Measurements from ENCODE around the gene LHX4. TPM values are rescaled to one million over a fixed set of nuclear protein-coding genes. Genes with fewer than 3 reads are reported as not detected.
"Not testable (repeated sequence)": the region's sequence is repeated elsewhere in the genome, so short reads cannot be mapped to it uniquely, and the experiment has no call there.

LHX4 gene
- total RNA-seq, 1 donor from 2014 or later: not detected

DNA sequence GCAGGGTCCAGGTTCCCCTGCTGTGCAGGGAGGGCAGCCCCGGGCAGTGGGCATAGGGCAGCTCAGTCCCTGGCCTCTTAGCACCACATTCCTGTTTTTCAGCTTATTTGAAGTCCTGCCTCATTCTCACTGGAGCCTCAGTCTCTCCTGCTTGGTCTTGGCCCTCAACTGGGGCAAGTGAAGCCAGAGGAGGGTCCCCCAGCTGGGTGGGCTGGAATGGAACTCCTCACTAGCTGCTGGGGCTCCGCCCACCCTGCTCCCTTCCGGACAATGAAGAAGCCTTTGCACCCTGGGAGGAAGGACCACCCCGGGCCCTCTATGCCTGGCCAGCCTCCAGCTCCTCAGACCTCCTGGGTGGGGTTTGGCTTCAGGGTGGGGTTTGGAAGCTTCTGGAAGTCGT lies 32.8 kb upstream of the LHX4 start:
- no peak for DNase-seq

DNA sequence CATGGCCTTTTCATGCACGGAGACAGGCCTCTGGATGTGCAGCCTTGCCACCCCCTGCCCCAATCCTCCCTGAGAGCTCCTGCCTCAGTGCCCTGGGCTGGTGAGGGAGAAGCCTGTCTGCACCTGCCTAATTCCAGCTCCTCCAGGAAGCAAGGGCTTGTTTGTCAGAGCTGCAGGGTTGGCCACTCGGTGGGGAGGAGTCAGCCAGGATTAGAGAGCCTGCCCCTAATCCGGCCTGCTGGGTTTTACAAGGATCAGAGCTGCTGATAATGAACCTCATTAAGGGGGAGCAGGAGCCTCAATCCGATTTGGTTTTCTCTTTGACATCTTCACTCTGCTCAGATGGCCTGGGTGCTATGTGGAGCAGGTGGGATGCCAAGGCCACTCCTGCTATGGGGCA lies 31.9 kb upstream of the LHX4 start:
- DNase-seq: no peak

DNA sequence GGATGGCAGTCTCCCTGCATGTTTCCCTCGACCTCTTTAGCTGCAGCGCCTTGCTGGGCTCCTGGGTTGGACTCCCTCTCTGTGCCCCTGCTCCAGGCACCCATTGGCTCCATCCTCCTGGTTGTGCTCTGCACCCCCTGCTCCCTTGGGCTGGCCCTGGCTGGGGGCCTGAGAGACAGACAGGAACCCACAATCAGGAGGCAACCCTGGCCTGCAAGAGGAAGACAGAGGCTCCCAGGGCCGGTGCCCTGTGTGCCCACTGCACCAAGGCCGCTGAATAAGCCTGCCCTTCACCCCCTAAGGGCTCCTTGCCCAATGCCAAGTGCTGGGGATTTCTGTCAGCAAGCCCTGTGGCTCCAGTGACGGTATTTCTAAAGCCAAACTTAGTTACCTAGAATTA lies 31.5 kb upstream of the LHX4 start:
- no peak for DNase-seq

DNA sequence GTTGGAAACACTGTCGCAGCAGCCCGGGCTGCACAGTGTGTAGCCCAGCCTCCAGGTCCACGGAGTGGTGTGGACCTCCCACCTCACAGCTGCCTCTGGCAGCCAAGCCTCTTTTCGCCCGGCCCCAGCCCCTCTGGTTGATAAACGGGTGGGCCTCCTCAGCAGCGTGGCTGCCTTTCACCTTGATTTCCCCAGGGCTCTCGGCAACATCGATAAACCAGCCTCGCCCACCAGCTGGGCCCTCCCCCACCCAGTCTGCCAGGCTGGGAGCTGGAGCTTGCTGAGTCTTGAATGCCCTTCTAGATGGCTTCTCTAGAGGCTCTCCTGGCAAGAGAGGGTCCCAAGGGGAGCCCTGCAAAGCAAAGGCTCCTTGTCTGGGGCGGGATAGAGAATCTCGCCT lies 31.0 kb upstream of the LHX4 start:
- DNase-seq: no peak

DNA sequence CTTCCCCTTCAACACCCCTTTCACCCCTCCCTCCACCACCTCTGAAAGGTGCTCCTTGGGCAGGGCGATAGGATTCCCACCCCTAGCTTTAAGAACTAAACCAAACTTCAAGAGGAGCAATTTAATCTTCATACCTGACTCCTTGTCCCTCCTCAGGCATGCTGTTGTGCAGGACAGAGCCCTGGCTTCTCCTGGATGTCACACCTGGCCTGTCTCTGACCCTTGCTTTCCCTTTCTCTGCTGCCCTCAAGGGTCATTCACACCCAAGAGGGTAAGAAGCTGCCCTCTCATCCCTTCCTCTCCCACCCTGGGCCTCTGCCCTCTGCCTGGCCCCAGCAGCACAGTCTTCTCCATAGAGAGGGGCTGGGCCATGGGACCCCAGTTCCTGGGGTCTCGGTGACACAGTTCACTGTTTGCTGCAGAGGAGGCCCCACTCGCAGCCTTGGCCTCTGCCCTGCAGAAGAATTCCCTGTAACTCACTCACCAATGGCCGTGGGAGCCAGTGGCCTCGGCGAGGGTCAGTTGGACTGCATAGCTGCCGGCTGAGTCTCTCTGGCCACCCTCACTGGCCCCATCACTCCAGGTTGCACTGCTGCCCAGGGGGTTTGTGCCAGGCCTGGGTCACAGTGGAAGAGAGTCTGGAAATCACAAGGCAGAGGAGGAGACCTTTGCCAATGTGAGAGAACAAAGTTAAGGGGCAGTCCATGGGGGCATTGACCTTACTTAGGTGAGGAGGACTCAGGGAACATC lies 28.4 kb upstream of the LHX4 start:
- no peak for DNase-seq

DNA sequence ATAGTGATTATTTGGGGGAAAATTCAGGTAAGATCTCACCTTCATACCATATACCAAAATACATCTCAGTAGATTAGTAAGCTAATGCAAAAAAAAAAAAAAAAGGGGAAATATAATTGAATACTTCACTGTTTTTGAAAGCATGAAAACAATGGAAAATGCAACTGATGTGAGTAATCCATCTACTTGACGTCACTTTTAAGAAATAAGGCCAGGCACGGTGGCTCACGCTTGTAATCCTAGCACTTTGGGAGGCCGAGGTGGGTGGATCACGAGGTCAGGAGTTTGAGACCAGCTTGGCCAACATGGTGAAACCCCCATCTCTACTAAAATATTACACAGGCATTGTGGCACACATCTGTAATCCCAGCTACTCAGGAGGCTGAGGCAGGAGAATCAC lies 27.5 kb upstream of the LHX4 start:
- not testable (repeated sequence) for DNase-seq

DNA sequence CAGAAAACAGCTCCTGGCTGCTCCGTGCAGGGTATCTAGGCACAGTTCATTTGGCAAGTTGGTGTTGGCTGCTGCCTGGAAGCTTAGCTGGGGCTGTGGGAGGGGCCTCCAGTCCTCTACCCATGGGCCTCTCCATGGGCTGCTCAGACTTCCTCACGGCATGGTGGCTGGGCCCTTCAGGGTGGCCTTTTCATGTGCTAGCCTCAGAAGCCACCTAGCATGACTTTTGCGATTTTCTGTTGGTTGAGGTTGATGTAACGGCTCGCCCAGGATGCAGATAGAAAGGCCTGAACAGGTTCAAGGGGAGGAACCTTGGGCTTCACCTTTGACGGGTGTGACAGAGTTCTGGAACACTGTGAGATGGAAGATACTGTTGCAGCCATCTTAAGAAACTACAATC lies 25.8 kb upstream of the LHX4 start:
- DNase-seq: no peak

DNA sequence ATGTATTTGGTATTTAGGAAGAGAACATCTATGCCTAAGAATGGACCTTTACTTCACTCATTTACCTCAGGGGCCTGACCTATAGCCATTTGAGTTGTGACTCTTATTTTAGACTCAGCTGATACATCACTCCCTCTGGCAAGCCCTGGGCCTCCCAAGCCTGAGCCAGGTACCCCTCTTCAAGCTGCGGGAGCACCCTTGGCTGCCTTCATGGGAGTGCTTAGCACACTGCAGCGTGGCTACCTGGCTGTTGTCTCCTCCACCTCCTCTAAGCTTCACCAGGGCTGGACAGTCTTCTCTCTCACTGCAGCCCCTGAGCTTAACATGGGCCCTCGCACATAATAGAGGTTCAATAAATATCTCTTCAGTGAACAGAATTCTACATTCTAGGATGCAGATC lies 23.5 kb upstream of the LHX4 start:
- no peak for DNase-seq

DNA sequence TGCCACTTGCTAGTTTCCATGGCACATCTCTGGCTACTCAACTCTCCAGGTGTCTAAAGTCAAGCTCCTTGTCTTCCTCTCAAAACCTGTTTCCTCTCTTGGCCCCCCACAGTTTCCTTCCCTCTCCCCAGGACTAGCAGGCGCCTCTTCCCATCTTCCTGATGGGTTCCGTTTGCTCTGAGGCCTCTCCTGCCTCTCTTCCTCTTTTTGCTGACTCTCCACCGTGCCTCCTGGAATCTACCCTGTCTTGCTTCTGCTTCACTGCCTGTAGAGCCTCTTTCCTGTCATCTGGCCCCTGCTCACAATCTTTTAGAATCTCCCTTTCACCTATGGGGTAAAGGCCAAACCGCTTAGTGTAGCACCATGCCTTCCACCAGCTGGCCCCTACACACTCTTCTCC lies 21.8 kb upstream of the LHX4 start:
- DNase-seq: no peak

DNA sequence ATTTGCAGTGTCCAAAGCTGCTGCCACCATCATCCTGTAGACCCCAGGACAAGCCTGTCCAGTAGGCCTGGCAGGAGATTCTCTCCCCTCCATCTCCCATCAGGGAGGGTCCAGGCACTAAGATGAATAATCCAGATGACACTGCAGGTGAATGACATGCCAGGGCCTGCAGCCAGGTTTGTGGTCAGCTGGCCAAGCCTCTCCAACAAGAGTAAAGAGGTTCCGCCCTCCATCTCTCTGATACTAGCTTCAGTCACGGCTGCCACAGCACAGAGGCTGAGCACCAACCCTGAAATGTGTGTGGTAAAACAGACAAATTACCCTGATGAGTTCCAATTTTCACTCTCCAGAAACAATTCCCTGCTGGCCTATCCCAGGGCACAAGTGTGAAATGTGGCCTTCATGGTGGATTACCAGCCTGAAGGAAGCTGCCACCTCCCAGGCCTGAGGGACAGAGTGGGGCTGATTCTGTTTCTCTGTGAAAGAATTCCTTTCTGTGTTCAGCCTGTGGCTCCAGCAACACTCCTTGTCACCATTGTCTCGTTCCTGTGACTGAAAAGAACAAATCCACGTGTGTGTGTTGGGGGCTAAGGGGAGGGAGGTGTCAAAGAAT lies 19.9 kb upstream of the LHX4 start:
- DNase-seq: peak; percentile 69

DNA sequence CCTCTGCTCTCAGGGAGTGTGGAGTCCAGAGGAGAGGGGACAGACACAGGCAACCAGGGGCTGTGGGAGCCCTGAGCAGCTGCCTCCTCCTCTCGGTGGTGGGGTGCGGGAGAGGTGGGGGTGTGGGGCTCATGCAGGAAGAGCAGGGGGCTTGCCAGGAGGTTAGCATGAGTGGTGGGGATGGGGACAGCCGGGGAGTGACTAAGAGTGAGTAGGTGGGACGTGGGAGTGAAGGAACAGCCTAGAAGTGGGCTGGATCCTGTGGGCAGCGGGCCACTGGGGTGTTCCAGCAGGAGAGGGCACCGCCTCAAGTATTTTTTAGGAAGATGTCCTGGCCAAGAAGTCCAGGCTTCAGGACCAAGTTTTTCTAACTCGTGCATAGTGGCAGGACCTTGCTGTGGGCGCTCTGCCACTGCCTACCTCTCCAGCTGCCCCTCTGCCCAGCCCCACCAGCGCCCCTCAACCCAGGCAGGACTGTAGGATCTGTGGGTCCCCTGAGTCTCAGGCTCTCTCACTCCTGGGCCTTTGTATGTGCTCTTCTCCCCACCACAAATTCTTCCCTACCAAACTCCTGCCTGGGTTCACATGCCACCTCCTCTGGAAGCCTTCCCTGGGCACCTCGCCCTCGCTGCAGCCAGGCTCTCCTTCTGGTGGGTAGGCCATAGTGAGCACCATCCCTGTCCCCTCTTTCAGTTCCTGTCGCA lies 18.8 kb upstream of the LHX4 start:
- no peak for DNase-seq

DNA sequence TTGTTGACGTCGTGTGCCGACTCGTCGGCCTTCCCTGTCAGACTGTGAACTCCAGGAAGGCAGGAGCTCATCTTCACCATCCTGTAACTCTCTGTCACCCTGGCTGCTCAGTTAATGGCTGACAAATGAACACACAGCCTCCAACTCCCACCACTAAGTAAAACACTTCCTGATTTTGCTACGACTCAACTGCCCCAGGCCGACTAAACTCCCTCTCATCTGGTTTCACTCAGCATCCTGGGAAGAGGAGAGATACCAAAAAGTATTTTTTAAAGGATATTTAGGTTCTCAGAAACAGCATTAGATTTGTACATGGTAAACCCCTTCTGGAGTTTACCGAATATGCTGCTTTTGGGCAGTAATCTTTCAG lies 18.2 kb upstream of the LHX4 start:
- no peak for DNase-seq

DNA sequence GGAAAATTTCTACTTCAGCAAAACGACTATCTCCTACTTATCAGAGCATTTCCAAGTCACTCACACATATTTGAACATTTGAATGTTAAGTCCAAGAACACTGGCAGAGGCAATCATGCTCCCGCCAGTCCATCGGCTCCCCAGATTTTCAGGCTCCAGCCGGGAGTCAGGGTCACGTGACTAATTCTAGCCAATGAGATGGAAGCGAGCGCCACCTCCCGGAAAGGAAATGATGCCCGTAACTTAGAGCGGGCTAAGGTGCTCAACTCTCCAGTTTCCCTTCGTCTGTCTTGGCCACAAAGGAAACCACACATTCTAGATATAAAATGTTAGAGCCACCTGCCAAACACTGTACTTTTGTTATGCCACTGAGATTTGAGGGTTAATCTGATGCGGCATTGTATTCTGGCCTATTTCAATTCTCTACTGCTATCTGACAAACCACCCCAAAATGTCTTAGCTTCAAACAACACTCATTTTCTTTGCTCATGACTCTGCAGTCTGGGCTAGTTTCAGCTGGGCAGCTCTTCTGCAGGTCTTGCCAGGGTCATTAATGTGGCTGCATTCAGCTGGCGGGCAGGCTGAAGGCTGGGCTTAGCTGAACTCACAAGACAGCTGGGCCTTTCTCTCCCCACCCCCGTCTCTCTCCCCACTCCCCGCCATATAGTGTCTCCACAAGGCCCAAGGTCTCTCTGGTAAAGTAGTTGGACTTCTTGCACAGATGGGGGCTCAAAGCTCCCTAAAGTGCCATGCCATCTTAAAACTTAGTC lies 16.5 kb upstream of the LHX4 start:
- peak; percentile 45 for DNase-seq

DNA sequence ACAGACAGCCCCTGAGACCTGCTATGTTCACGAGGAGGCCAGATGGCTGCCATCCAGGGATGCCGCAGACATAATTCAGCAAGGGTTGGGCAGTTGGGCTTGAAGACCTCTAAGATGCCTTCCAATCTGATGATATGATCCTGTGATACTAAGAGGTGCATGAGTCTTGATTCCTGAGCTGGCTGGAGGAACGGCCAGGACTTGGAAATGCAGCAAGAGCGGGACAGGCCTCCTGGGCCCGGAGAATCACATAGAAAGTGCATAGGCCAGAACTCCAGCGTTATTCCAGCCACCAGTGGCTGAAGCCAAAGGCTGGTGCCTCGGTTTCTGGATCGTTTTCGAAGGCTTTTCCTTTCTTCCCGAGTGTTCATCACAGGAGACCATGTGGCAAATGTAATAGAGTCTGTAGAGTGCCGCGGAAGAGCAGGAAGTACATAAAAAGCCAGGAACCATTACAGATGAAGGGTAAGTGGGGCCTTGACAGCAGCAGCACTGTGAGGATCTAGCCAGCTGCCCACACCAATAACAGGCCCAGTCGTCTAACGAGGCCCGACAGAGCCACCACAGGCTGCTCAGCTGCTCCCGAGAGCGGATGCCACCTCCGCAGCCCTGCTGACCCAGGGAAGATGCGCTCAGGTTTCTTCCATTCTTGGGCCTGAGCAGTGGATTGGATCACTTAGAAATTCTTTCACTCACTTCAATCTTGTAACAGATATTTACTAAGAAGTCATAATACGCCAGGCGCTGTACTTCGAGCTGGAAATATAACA lies 14.0 kb upstream of the LHX4 start:
- DNase-seq: peak; percentile 13

DNA sequence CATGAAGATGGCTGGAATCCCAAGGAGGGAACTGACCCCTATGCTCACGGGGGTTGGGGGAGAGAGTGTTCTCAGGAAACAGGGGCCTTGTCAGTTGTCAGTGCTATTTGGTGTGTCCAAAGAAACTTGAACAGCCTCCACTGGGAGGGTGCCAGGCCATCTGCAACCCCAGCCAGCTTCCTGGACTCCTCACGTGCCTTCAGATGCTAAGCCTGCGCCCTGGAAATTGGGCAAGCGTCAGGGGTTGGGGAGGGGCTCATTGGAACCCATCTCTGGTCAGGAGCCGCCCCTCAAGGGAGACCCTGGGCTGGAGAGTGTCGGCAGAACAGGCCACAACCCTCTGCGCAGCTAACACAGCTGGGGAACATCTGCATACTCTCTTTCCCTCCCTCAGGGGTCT lies 13.1 kb upstream of the LHX4 start:
- peak; percentile 28 for DNase-seq

DNA sequence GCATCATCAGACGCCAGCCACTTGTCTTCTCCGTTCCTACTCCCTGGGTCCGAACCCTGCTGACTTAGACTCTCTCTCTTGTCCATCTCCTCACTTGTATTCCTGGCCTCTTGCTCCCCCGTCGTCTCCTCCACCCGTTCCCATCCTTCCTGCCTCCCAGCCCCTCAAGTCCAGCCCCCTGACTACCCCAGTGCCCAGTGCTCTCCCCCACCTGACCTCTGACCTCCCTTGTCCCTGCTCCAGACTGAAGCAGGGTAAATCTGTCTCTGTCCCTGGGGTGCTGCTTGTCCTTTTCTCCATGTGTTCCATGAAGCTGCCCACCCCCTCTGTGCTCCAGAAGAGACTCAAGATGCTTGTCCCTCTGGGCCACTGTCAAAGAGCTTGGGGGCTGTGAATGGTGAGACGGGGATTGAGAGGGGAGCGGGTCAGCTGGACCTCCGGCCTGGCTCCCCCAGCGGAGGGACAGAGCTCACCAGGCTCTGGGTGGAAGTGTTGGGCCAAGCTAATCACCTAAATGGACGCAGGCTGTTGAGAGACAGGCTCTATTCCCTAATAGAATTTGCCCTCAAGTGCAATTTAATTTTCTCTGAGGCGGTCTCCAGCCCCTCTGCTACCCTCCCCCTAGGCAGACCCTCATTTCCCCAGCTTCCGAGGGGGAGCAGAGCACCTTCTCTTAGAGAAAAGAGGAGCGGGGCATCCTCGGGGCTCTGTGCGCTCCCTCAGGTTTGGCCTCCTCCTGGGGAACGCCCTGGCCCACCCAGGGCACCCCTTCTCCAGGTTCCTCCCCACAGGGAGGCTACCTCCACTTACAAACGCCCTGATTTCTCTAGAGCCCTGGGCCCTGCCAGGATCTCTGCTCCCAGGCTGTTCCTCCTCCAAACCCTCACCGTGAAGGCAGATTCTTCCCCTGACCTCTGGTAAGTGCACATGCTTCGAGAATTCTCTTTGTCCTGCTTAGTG lies 11.0 kb upstream of the LHX4 start:
- no peak for DNase-seq

DNA sequence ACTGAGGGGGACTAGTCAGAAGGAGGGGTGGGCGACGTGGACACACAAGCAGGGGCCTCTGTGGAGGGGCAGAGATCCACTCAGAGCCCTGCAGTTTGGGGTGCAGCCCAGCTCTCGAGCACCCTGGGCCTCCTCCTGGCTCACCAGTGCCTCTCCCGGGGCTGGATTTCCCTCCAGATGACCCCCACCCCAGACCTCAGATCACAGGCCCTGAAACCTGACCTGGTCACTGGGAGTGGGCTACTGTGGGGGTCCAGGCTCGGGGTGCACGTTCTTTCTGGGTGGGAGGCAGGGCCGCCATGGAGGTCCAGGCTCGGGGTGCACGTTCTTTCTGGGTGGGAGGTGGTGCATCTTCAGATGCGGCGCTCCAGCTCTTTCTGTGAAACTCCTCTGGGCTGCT lies 10.3 kb upstream of the LHX4 start:
- no peak for DNase-seq

DNA sequence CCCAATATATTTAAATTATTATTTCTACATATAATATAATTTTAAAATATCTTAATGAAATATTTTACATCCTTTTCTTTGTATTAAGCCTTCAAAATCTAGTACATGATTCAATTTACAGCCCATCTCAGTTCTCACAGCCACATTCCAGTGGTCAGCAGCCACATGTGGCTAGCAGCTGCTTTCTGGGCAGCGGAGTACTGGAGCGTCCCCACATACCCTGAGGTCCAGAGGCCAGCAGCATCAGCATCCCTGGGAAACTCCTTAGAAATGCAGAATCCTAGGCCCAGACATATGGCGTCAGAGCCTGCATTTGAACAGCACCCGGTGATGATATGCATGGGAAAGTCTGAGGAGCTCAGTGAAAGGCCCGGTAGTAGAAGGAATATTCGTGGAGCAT lies 8.6 kb upstream of the LHX4 start:
- DNase-seq: no peak

DNA sequence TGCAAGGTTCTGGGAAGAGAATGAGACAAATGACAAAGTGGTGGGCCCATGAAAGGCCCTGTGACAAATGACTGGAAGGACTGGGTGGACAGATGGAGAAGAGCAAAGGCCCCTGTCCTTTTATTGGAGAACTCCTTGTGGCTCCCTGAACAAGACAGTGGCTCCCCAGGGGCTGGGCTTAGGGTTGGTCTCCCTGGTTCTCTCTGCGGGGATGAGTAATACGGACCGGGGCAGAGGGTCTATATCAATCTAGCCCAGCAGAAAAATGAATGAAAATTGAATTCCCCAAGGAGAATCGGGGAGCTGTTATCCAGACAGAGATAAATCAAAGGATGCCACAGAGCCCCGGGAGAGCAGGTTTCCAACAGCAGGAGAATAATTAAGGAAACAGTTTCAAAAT lies 5.2 kb upstream of the LHX4 start:
- no peak for DNase-seq

DNA sequence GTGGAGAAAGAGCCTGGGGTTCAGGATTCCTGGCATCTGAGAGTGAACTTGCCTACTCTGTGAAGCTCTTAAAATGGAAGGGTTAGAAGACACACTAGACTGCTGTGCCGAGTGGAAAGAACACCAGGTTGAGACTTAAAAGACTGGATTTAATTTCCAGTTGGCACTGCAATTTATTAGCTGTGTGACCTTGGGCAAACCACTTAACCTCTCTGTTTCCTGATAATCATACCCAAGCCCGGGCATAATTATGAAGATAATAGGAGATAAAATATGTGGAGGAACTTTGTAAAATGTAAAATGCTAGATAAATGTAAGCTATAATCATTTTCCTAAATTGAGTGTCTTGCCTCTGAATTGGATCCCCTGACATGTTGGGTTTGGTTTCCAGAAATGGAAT lies 4.7 kb upstream of the LHX4 start:
- DNase-seq: no peak

Measured in tongue (tissue), 2 donors.